ENCODE measurements around the gene ZNF362.

GRCh38 chr1:33346533-33346926 is 90.2 kb downstream of the ZNF362 start:
- TF ChIP-seq MZF1 (tag by site-specific recombination; IDR thresholded peaks at IDR 0.05; ENCODE audit: borderline replicate concordance) (no peak), ZNF639 (tag by site-specific recombination; IDR thresholded peaks at IDR 0.05) (no peak), ZNF23 (tag by site-specific recombination; IDR thresholded peaks at IDR 0.05; ENCODE audit: borderline replicate concordance) (no peak), ZNF530 (tag by site-specific recombination; IDR thresholded peaks at IDR 0.05; ENCODE audit: low read depth) (no peak), SCRT1 (tag by site-specific recombination; IDR thresholded peaks at IDR 0.05; ENCODE audit: borderline replicate concordance) (no peak), ZSCAN23 (tag by site-specific recombination; IDR thresholded peaks at IDR 0.05) (no peak), ZNF223 (tag by site-specific recombination; IDR thresholded peaks at IDR 0.05) (no peak), ZNF24 (tag by site-specific recombination; IDR thresholded peaks at IDR 0.05) (no peak), ZNF138 (tag by site-specific recombination; IDR thresholded peaks at IDR 0.05; ENCODE audit: borderline replicate concordance) (no peak), ZIC2 (tag by site-specific recombination; IDR thresholded peaks at IDR 0.05) (no peak)
- TF ChIP-seq, protein P1, sequence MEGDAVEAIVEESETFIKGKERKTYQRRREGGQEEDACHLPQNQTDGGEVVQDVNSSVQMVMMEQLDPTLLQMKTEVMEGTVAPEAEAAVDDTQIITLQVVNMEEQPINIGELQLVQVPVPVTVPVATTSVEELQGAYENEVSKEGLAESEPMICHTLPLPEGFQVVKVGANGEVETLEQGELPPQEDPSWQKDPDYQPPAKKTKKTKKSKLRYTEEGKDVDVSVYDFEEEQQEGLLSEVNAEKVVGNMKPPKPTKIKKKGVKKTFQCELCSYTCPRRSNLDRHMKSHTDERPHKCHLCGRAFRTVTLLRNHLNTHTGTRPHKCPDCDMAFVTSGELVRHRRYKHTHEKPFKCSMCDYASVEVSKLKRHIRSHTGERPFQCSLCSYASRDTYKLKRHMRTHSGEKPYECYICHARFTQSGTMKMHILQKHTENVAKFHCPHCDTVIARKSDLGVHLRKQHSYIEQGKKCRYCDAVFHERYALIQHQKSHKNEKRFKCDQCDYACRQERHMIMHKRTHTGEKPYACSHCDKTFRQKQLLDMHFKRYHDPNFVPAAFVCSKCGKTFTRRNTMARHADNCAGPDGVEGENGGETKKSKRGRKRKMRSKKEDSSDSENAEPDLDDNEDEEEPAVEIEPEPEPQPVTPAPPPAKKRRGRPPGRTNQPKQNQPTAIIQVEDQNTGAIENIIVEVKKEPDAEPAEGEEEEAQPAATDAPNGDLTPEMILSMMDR (tag by site-specific recombination; IDR thresholded peaks at IDR 0.05) = no peak
- TF ChIP-seq, protein P2, sequence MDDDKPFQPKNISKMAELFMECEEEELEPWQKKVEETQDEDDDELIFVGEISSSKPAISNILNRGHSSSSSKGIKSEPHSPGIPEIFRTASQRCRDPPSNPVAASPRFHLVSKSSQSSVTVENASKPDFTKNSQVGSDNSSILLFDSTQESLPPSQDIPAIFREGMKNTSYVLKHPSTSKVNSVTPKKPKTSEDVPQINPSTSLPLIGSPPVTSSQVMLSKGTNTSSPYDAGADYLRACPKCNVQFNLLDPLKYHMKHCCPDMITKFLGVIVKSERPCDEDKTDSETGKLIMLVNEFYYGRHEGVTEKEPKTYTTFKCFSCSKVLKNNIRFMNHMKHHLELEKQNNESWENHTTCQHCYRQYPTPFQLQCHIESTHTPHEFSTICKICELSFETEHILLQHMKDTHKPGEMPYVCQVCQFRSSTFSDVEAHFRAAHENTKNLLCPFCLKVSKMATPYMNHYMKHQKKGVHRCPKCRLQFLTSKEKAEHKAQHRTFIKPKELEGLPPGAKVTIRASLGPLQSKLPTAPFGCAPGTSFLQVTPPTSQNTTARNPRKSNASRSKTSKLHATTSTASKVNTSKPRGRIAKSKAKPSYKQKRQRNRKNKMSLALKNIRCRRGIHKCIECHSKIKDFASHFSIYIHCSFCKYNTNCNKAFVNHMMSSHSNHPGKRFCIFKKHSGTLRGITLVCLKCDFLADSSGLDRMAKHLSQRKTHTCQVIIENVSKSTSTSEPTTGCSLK (tag by site-specific recombination; IDR thresholded peaks at IDR 0.05) = no peak
- TF ChIP-seq, protein P3, sequence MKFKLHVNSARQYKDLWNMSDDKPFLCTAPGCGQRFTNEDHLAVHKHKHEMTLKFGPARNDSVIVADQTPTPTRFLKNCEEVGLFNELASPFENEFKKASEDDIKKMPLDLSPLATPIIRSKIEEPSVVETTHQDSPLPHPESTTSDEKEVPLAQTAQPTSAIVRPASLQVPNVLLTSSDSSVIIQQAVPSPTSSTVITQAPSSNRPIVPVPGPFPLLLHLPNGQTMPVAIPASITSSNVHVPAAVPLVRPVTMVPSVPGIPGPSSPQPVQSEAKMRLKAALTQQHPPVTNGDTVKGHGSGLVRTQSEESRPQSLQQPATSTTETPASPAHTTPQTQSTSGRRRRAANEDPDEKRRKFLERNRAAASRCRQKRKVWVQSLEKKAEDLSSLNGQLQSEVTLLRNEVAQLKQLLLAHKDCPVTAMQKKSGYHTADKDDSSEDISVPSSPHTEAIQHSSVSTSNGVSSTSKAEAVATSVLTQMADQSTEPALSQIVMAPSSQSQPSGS (tag by site-specific recombination; IDR thresholded peaks at IDR 0.05; ENCODE audit: low read depth) = no peak

All from HEK293 (cell line).